HEK293 (cell line): ENCODE measurements around the gene RAB3C.

Source experiments
- ZNF629 ChIP-seq: fragments of 450-650 bp; formaldehyde crosslinking; IDR thresholded peaks from 2 replicates; pipeline ENCODE4 v1.5.1; 2017; ENCODE audit warnings: missing biosample characterization, missing genetic modification characterization
- TF ChIP-seq, protein P1 (sequence below): fragments of 450-650 bp; formaldehyde crosslinking; IDR thresholded peaks from 2 replicates; pipeline ENCODE4 v1.5.1; 2016; ENCODE audit warnings: missing biosample characterization, missing genetic modification characterization

- TF ChIP-seq ZNF629 (tag by site-specific recombination), result no peak
- TF ChIP-seq, protein P1, sequence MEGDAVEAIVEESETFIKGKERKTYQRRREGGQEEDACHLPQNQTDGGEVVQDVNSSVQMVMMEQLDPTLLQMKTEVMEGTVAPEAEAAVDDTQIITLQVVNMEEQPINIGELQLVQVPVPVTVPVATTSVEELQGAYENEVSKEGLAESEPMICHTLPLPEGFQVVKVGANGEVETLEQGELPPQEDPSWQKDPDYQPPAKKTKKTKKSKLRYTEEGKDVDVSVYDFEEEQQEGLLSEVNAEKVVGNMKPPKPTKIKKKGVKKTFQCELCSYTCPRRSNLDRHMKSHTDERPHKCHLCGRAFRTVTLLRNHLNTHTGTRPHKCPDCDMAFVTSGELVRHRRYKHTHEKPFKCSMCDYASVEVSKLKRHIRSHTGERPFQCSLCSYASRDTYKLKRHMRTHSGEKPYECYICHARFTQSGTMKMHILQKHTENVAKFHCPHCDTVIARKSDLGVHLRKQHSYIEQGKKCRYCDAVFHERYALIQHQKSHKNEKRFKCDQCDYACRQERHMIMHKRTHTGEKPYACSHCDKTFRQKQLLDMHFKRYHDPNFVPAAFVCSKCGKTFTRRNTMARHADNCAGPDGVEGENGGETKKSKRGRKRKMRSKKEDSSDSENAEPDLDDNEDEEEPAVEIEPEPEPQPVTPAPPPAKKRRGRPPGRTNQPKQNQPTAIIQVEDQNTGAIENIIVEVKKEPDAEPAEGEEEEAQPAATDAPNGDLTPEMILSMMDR (tag by site-specific recombination), result no peak
Observed at GRCh38 chr5:58715997-58716656, 133.3 kb downstream of the RAB3C start.
